WTC11 (cell line): ENCODE measurements around the gene LITAFD. TPM values are rescaled to one million over a fixed set of nuclear protein-coding genes. Genes with fewer than 3 reads are reported as not detected.

Experiments used
- ATAC-seq: fragments of 200-7000 bp; cut with Tn5 transposase; 2 replicates; pipeline ENCODE4 v1.10.0; 2021; ENCODE audit warnings: mild to moderate bottlenecking, moderate library complexity
- CTCF ChIA-PET: fragments of 300-600 bp; sonication (Branson Sonifier 250); formaldehyde crosslinking; loops from one replicate; lab custom pipeline; 2021; ENCODE audit warnings: antibody characterized with exemption; lab: Charles Lee
- POLR2A ChIA-PET: fragments of 350-600 bp; sonication (Branson Sonifier 250); formaldehyde crosslinking; loops from one replicate; lab custom pipeline; 2021; ENCODE audit warnings: antibody characterized with exemption; lab: Charles Lee
- DNase-seq: peaks from one replicate; pipeline ENCODE4 v3.0.0; 2021; ENCODE audit warnings: low spot score
- H3K27ac Mint-ChIP-seq: 2 replicates; pipeline ENCODE4 v1.8.0; 2021; ENCODE audit warnings: mixed read lengths
- H3K27me3 Mint-ChIP-seq: 2 replicates; pipeline ENCODE4 v1.8.0; 2021; ENCODE audit warnings: low read depth, mild to moderate bottlenecking, moderate library complexity, mixed read lengths
- H3K36me3 Mint-ChIP-seq: 2 replicates; pipeline ENCODE4 v1.8.0; 2021; ENCODE audit warnings: mixed read lengths
- H3K4me1 Mint-ChIP-seq: 2 replicates; pipeline ENCODE4 v1.8.0; 2022; ENCODE audit warnings: mixed read lengths
- H3K4me3 Mint-ChIP-seq: 2 replicates; pipeline ENCODE4 v1.8.0; 2021; ENCODE audit warnings: mild to moderate bottlenecking, moderate library complexity, mixed read lengths
- H3K9me3 Mint-ChIP-seq: 2 replicates; pipeline ENCODE4 v1.8.0; 2021; ENCODE audit warnings: mixed read lengths
- CREB1 ChIP-seq: sonication (generic); formaldehyde crosslinking; IDR thresholded peaks from 2 replicates; pipeline ENCODE4 v1.8.0; 2023; ENCODE audit warnings: mild to moderate bottlenecking, missing genetic modification reagents
- ETV6 ChIP-seq: sonication (generic); formaldehyde crosslinking; IDR thresholded peaks from 2 replicates; pipeline ENCODE4 v1.8.1; 2022; ENCODE audit warnings: mild to moderate bottlenecking, missing genetic modification reagents
- GABPB1 ChIP-seq: sonication (generic); formaldehyde crosslinking; IDR thresholded peaks from 2 replicates; pipeline ENCODE4 v1.8.1; 2023; ENCODE audit warnings: mild to moderate bottlenecking, missing genetic modification reagents
- GTF2I ChIP-seq: fragments of 250-450 bp; sonication (Bioruptor Pico); conservative IDR thresholded peaks from 2 replicates; pipeline ENCODE4 v1.4.0; 2021; ENCODE audit warnings: mild to moderate bottlenecking
- JUN ChIP-seq: sonication (generic); formaldehyde crosslinking; IDR thresholded peaks from 2 replicates; pipeline ENCODE4 v1.8.0; 2023; ENCODE audit warnings: mild to moderate bottlenecking, missing genetic modification reagents
- NR1H2 ChIP-seq: sonication (generic); formaldehyde crosslinking; IDR thresholded peaks from 2 replicates; pipeline ENCODE4 v1.9.0; 2021; ENCODE audit warnings: mild to moderate bottlenecking, moderate library complexity, missing genetic modification reagents
- NR2C2 ChIP-seq: sonication (generic); formaldehyde crosslinking; IDR thresholded peaks from 2 replicates; pipeline ENCODE4 v1.8.0; 2022; ENCODE audit warnings: mild to moderate bottlenecking, missing genetic modification reagents
- OVOL2 ChIP-seq: fragments of 250-450 bp; sonication (Bioruptor Pico); IDR thresholded peaks from 2 replicates; pipeline ENCODE4 v1.9.0; 2021; ENCODE audit warnings: mild to moderate bottlenecking, borderline replicate concordance
- TCF7 ChIP-seq: sonication (generic); formaldehyde crosslinking; IDR thresholded peaks from 2 replicates; pipeline ENCODE4 v1.8.0; 2022; ENCODE audit warnings: mild to moderate bottlenecking, low read depth, missing genetic modification reagents, moderate library complexity
- TEAD1 ChIP-seq: sonication (generic); formaldehyde crosslinking; IDR thresholded peaks from 2 replicates; pipeline ENCODE4 v1.8.0; 2022; ENCODE audit warnings: mild to moderate bottlenecking, missing genetic modification reagents
- ZNF263 ChIP-seq: sonication (generic); formaldehyde crosslinking; IDR thresholded peaks from 2 replicates; pipeline ENCODE4 v1.8.1; 2022; ENCODE audit warnings: low read depth, mild to moderate bottlenecking, moderate library complexity, missing genetic modification reagents
- total RNA-seq: library from RNA; stranded (reverse); gene quantifications from 3 replicates; pipeline ENCODE4 v1.2.3, GENCODE V29; 2021
- TF ChIP-seq, protein P1 (sequence below): sonication (generic); formaldehyde crosslinking; IDR thresholded peaks from 2 replicates; pipeline ENCODE4 v1.8.0; 2022; ENCODE audit warnings: mild to moderate bottlenecking, missing genetic modification reagents
- TF ChIP-seq, protein P2 (sequence below): sonication (generic); formaldehyde crosslinking; conservative IDR thresholded peaks from 2 replicates; pipeline ENCODE4 v1.8.1; 2022; ENCODE audit warnings: mild to moderate bottlenecking, missing genetic modification reagents
- TF ChIP-seq, protein P3 (sequence below): sonication (generic); formaldehyde crosslinking; IDR thresholded peaks from 2 replicates; pipeline ENCODE4 v1.8.1; 2022; ENCODE audit warnings: mild to moderate bottlenecking, moderate library complexity, missing genetic modification reagents
- TF ChIP-seq, protein P4 (sequence below): sonication (generic); formaldehyde crosslinking; IDR thresholded peaks from 2 replicates; pipeline ENCODE4 v1.8.1; 2023; ENCODE audit warnings: mild to moderate bottlenecking, missing genetic modification reagents, moderate library complexity
- TF ChIP-seq, protein P5 (sequence below): fragments of 250-450 bp; sonication (Bioruptor Pico); IDR thresholded peaks from 2 replicates; pipeline ENCODE4 v1.9.0; 2021; ENCODE audit warnings: mild to moderate bottlenecking
- TF ChIP-seq, protein P6 (sequence below): sonication (generic); formaldehyde crosslinking; IDR thresholded peaks from 2 replicates; pipeline ENCODE4 v1.8.0; 2023; ENCODE audit warnings: mild to moderate bottlenecking, missing genetic modification reagents

Gene LITAFD
- total RNA-seq, 1 experiment from 2014 or later = not detected

DNA sequence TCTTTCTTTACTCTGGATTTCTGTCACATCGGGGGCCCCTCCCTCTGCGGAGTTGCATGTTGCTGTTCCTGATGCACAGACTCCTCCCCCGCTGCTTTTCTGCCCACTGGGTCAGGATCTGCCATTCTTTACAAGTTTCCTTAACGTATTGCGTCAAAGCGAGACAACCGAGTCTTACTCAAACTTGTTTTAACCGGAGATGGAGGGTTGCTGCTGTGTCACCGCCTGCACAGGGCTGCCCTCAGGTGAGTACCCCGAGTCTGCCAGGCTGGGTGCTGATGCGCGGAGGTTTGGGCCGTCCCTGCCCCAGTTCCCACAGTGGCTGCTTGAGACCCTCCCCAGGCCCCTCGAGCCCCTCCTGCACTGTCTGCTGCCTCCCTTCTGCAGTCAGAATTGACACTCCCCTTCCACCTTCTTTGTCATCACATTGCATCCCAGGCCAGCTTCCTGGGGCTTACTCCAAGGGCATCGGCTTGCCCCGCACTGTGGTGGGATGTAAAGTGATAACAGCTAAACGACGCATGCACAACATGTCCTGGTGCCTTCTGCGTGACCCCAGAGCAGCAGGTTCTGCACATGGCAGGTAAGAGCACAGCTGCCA lies 32.6 kb upstream of the LITAFD start:
- ChIA-PET CTCF (interaction anchor here (0.7 to 3.4 kb wide), 2 partner anchors 20 to 30 kb away, joined by 3 to 8 read pairs; partner anchors contain the start of gene CARHSP1), POLR2A (interaction anchor here (1.6 kb wide), 1 partner anchor 19 kb away, joined by 4 read pairs; the partner anchor contains the start of gene CARHSP1)
- Mint-ChIP-seq H3K27me3 (no peaks in the 10 kb centered on the region), H3K4me3 (no peak overlapping the region), H3K36me3 (peaks cover 52% of the 10 kb centered on the region), H3K27ac (peak overlapping the region; percentile 93), H3K9me3 (no peaks in the 10 kb centered on the region)
- ATAC-seq = no peak
- TF ChIP-seq, protein P1, sequence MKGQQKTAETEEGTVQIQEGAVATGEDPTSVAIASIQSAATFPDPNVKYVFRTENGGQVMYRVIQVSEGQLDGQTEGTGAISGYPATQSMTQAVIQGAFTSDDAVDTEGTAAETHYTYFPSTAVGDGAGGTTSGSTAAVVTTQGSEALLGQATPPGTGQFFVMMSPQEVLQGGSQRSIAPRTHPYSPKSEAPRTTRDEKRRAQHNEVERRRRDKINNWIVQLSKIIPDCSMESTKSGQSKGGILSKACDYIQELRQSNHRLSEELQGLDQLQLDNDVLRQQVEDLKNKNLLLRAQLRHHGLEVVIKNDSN (CRISPR knock-in tag) = no peak
- TF ChIP-seq GTF2I (CRISPR knock-in tag) (no peak), OVOL2 (CRISPR knock-in tag) (no peak), GABPB1 (CRISPR knock-in tag) (no peak), JUN (no peak), CREB1 (CRISPR knock-in tag) (no peak), NR1H2 (CRISPR knock-in tag) (no peak), NR2C2 (CRISPR knock-in tag) (no peak), TCF7 (no peak), ETV6 (CRISPR knock-in tag) (no peak), ZNF263 (CRISPR knock-in tag) (no peak)
- TF ChIP-seq, protein P2, sequence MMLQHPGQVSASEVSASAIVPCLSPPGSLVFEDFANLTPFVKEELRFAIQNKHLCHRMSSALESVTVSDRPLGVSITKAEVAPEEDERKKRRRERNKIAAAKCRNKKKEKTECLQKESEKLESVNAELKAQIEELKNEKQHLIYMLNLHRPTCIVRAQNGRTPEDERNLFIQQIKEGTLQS (CRISPR knock-in tag) = no peak
- TF ChIP-seq, protein P3, sequence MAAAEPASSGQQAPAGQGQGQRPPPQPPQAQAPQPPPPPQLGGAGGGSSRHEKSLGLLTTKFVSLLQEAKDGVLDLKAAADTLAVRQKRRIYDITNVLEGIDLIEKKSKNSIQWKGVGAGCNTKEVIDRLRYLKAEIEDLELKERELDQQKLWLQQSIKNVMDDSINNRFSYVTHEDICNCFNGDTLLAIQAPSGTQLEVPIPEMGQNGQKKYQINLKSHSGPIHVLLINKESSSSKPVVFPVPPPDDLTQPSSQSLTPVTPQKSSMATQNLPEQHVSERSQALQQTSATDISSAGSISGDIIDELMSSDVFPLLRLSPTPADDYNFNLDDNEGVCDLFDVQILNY = no peak
- TF ChIP-seq, protein P4, sequence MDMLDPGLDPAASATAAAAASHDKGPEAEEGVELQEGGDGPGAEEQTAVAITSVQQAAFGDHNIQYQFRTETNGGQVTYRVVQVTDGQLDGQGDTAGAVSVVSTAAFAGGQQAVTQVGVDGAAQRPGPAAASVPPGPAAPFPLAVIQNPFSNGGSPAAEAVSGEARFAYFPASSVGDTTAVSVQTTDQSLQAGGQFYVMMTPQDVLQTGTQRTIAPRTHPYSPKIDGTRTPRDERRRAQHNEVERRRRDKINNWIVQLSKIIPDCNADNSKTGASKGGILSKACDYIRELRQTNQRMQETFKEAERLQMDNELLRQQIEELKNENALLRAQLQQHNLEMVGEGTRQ = no peak
- TF ChIP-seq, protein P5, sequence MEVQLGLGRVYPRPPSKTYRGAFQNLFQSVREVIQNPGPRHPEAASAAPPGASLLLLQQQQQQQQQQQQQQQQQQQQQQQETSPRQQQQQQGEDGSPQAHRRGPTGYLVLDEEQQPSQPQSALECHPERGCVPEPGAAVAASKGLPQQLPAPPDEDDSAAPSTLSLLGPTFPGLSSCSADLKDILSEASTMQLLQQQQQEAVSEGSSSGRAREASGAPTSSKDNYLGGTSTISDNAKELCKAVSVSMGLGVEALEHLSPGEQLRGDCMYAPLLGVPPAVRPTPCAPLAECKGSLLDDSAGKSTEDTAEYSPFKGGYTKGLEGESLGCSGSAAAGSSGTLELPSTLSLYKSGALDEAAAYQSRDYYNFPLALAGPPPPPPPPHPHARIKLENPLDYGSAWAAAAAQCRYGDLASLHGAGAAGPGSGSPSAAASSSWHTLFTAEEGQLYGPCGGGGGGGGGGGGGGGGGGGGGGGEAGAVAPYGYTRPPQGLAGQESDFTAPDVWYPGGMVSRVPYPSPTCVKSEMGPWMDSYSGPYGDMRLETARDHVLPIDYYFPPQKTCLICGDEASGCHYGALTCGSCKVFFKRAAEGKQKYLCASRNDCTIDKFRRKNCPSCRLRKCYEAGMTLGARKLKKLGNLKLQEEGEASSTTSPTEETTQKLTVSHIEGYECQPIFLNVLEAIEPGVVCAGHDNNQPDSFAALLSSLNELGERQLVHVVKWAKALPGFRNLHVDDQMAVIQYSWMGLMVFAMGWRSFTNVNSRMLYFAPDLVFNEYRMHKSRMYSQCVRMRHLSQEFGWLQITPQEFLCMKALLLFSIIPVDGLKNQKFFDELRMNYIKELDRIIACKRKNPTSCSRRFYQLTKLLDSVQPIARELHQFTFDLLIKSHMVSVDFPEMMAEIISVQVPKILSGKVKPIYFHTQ = no peak
- TF ChIP-seq, protein P6, sequence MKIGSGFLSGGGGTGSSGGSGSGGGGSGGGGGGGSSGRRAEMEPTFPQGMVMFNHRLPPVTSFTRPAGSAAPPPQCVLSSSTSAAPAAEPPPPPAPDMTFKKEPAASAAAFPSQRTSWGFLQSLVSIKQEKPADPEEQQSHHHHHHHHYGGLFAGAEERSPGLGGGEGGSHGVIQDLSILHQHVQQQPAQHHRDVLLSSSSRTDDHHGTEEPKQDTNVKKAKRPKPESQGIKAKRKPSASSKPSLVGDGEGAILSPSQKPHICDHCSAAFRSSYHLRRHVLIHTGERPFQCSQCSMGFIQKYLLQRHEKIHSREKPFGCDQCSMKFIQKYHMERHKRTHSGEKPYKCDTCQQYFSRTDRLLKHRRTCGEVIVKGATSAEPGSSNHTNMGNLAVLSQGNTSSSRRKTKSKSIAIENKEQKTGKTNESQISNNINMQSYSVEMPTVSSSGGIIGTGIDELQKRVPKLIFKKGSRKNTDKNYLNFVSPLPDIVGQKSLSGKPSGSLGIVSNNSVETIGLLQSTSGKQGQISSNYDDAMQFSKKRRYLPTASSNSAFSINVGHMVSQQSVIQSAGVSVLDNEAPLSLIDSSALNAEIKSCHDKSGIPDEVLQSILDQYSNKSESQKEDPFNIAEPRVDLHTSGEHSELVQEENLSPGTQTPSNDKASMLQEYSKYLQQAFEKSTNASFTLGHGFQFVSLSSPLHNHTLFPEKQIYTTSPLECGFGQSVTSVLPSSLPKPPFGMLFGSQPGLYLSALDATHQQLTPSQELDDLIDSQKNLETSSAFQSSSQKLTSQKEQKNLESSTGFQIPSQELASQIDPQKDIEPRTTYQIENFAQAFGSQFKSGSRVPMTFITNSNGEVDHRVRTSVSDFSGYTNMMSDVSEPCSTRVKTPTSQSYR (CRISPR knock-in tag) = no peak
- TF ChIP-seq, all 79 proteins: peak for 0
- peaks cover 49% of the 10 kb centered on the region for H3K4me1 Mint-ChIP-seq
- DNase-seq = no peak

DNA sequence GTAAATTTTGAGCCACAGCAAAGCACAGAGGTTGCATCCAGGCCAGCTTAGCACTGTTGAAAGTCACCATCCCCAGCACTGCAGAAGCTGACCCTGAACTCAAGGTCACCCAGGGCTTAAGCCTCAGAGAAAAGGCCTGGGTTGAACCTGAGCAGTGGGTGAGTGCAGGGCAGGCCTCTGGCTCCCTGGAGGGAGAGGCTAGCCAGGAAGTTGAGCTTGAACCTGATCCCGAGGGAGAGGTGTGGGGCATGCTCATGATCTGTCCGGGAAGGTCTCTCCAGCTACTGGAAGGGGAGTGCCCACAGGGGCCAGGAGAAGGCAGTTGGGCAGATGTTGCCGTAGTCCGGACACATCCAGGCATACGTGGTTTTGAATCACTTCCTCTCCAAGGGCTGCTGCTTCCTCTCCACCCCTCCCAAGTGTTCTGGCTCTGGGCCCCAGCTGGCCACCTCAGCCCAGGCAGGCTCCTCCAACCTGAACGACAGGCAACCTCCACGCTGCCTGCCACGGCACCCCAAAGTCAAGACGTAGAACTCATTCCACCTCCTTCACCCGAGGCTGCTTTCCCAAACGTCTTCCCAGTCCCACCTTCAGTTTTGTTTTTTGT lies 31.8 kb upstream of the LITAFD start:
- Mint-ChIP-seq H3K27me3 (no peaks in the 10 kb centered on the region), H3K36me3 (peaks cover 51% of the 10 kb centered on the region), H3K4me3 (no peak overlapping the region), H3K9me3 (no peaks in the 10 kb centered on the region), H3K27ac (peak overlapping the region; percentile 93), H3K4me1 (peaks cover 45% of the 10 kb centered on the region)
- ChIA-PET CTCF (interaction anchor here (2.3 to 3.4 kb wide), 2 partner anchors 19 to 30 kb away, joined by 8 to 9 read pairs; partner anchors contain the start of gene CARHSP1), POLR2A (no interaction called here)
- peak; percentile 79 for TF ChIP-seq GABPB1 (CRISPR knock-in tag)
- TF ChIP-seq TEAD1 (CRISPR knock-in tag) = no peak
- DNase-seq (peak; percentile 11), ATAC-seq (peak; percentile 13; the same call in 1 of the 2 replicates)
